ENCODE data around the gene PCSK9. TPM values are rescaled to one million over a fixed set of nuclear protein-coding genes. Genes with fewer than 3 reads are reported as not detected.

The PCSK9 gene
- total RNA-seq = not detected

DNA sequence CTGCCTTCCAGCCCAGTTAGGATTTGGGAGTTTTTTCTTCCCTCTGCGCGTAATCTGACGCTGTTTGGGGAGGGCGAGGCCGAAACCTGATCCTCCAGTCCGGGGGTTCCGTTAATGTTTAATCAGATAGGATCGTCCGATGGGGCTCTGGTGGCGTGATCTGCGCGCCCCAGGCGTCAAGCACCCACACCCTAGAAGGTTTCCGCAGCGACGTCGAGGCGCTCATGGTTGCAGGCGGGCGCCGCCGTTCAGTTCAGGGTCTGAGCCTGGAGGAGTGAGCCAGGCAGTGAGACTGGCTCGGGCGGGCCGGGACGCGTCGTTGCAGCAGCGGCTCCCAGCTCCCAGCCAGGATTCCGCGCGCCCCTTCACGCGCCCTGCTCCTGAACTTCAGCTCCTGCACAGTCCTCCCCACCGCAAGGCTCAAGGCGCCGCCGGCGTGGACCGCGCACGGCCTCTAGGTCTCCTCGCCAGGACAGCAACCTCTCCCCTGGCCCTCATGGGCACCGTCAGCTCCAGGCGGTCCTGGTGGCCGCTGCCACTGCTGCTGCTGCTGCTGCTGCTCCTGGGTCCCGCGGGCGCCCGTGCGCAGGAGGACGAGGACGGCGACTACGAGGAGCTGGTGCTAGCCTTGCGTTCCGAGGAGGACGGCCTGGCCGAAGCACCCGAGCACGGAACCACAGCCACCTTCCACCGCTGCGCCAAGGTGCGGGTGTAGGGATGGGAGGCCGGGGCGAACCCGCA, at the start of gene PCSK9:
Gene PCSK9 (plus strand): TSS at position 207 of the 741 bp plus-strand sequence. CDS start 290 bp downstream, at position 497.
- peaks cover 82% of the 10 kb centered on the region for H3K27me3 Mint-ChIP-seq
- no peak for DNase-seq
- H3K27ac Mint-ChIP-seq = no peak within 1 kb of the TSS
- peaks cover 3% of the 10 kb centered on the region for H3K4me1 Mint-ChIP-seq
- POLR2A ChIA-PET = no interaction called here
- H3K4me3 Mint-ChIP-seq = no peak within 1 kb of the TSS
- ATAC-seq (ENCODE audit: low read depth) = peak; percentile 40
- H3K9me3 Mint-ChIP-seq = no peaks in the 10 kb centered on the region
- no peaks in the 10 kb centered on the region for H3K36me3 Mint-ChIP-seq

DNA sequence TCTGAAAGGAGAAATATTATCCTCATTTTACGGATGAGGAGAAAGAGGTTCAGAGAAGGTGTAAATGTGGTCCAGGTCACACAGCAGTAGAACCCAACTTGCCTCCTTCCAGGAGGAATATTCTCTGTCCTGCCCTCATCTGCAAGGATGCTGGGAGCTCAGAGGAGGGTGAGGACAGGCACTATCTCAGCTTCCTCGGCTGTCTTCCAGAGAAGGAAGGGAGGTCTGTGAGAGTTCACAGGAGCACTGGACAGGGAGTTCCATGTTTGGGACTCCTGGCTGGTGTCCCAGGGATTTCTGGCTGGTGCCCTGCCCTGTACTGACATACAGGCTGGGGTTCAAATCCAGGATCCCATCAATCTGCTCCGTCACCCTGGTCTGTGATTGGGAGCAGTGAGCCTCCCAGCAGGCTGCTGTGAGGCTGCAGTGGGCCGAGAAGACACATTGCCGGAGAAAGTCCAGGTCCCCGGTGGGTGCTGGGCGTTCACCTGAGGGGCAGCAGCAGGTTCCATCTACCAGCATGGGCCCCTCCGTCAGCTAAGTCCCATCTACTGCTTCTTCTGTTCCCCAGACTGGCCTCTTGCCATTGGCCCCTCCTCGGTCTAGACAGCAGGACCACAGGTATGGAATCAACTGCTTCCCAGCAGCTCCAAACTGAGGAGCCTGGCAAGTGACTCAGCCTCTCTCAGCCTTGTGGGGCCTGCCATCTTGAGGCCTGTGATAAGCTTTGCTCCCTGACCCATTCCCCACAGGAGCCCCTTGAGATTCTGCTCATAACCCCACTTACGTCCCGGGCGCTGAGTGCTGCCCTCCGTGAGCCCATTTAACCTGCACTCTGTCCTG, 49.2 kb upstream of the PCSK9 start:
- POLR2A ChIA-PET = no interaction called here
- peaks cover 7% of the 10 kb centered on the region for H3K27me3 Mint-ChIP-seq
- no peak for ATAC-seq (ENCODE audit: low read depth)

GRCh38 chr1:54990916-54991315, 48.4 kb upstream of the PCSK9 start:
- H3K9me3 Mint-ChIP-seq = no peaks in the 10 kb centered on the region
- peaks cover 14% of the 10 kb centered on the region for H3K4me1 Mint-ChIP-seq
- DNase-seq (no peak), ATAC-seq (ENCODE audit: low read depth) (no peak)
- POLR2A ChIA-PET = no interaction called here
- H3K4me3 Mint-ChIP-seq = no peak overlapping the region
- H3K27ac Mint-ChIP-seq = no peak overlapping the region
- H3K36me3 Mint-ChIP-seq = no peaks in the 10 kb centered on the region
- peaks cover 13% of the 10 kb centered on the region for H3K27me3 Mint-ChIP-seq

More for the DNA sequence above, 49.2 kb upstream of the PCSK9 start:
- peaks cover 7% of the 10 kb centered on the region for H3K4me1 Mint-ChIP-seq
- no peak for DNase-seq
- H3K27ac Mint-ChIP-seq = no peak overlapping the region
- no peaks in the 10 kb centered on the region for H3K36me3 Mint-ChIP-seq
- H3K9me3 Mint-ChIP-seq = no peaks in the 10 kb centered on the region
- no peak overlapping the region for H3K4me3 Mint-ChIP-seq

- no peak overlapping the region for H3K4me3 Mint-ChIP-seq
- H3K4me1 Mint-ChIP-seq = peaks cover 24% of the 10 kb centered on the region
- POLR2A ChIA-PET = no interaction called here
- ATAC-seq (ENCODE audit: low read depth) (no peak), DNase-seq (no peak)
- H3K9me3 Mint-ChIP-seq = no peaks in the 10 kb centered on the region
- no peaks in the 10 kb centered on the region for H3K36me3 Mint-ChIP-seq
- peaks cover 22% of the 10 kb centered on the region for H3K27me3 Mint-ChIP-seq
- no peak overlapping the region for H3K27ac Mint-ChIP-seq
Observed at GRCh38 chr1:54991939-54992338, 47.4 kb upstream of the PCSK9 start.

DNA sequence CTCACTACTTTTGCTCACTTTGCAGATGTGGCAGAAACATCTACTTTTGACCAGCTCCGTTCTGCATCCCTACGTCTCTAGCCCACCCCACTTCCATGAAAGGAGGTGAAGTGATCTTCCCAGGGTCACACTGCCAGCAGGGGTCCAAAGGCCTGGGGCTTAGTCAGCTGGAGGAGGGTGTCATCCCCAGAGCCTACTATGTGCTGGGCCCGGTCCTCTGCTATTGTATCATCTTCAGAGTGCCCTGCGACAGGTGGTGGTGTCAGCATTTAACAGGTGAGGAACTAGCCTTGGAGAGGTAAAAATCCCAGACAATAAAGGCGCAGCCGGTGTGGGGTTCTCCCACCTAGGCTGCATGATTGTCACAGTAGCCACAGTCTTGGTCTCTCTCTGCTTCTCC, 46.2 kb upstream of the PCSK9 start:
- ATAC-seq (ENCODE audit: low read depth) (no peak), DNase-seq (no peak)
- no peaks in the 10 kb centered on the region for H3K36me3 Mint-ChIP-seq
- H3K4me1 Mint-ChIP-seq = peaks cover 26% of the 10 kb centered on the region
- H3K27me3 Mint-ChIP-seq = peaks cover 32% of the 10 kb centered on the region
- POLR2A ChIA-PET = no interaction called here
- no peak overlapping the region for H3K4me3 Mint-ChIP-seq
- no peak overlapping the region for H3K27ac Mint-ChIP-seq
- H3K9me3 Mint-ChIP-seq = no peaks in the 10 kb centered on the region

DNA sequence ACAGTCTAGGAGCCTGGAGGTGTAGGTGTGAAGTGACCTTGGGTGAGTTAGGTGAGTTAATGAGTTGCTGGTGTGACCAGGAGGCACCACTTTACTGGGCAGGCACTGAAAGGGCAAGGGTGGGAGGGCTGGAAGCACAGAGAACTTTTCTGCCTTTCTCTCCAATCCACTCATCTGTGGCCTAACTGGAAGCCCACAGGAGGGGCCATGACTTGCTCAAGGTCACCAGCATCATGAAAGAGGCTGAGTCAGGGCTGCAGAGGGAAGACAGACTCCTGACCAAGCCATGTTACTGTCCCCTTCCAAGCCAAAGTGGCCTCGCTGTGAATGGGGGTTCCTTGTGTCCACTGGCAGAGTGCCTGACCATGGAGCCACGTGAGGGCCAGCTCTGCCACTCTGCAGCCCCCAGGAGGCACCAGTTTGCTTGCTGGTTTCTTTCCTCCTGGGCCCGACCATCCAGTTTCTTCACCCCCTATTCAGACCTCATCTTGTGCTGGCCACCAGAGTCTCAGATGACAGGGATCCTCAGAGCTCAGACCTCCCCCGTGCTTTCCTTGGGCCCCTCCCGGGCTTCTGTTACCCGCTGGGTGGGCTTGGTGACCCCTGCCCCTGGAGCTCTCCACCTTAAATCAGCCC, 44.9 kb upstream of the PCSK9 start:
- Mint-ChIP-seq H3K4me3 (no peak overlapping the region), H3K9me3 (no peaks in the 10 kb centered on the region), H3K36me3 (no peaks in the 10 kb centered on the region), H3K4me1 (peaks cover 26% of the 10 kb centered on the region), H3K27ac (peak overlapping the region; percentile 79), H3K27me3 (peaks cover 39% of the 10 kb centered on the region)
- DNase-seq (no peak), ATAC-seq (ENCODE audit: low read depth) (no peak)
- POLR2A ChIA-PET = no interaction called here

- Mint-ChIP-seq H3K4me3 (peak overlapping the region; percentile 62), H3K9me3 (no peaks in the 10 kb centered on the region), H3K4me1 (peaks cover 26% of the 10 kb centered on the region), H3K36me3 (no peaks in the 10 kb centered on the region), H3K27ac (peak overlapping the region; percentile 79), H3K27me3 (peaks cover 44% of the 10 kb centered on the region)
- no peak for ATAC-seq (ENCODE audit: low read depth)
- DNase-seq = no peak
- POLR2A ChIA-PET = interaction anchor here (0.8 to 1.6 kb wide), 2 partner anchors 44 to 50 kb away, joined by 4 to 12 read pairs; no protein-coding TSS in a partner anchor
Observed at GRCh38 chr1:54995013-54995760, 44.2 kb upstream of the PCSK9 start.

DNA sequence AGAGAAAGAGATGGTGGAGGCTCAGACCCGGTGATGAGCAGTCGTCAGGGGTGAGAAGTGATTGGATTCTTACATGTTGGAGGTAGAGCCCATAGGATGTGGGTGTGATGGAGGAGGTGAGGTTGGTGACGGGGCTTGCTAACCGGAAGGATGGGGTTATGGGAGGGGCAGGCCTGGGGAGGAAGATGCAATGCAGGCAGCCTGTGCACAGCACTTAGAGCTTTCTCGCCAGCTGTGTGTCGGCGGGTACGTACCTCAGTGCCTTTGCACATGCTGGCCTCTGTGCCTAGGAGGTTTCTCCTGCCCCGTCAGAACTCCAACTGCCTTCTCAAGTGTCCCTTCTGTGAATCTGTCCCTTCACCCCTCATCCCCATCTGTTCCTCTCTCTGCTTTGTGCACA, 43.5 kb upstream of the PCSK9 start:
- Mint-ChIP-seq H3K9me3 (no peaks in the 10 kb centered on the region), H3K27ac (peak overlapping the region; percentile 79), H3K27me3 (peaks cover 44% of the 10 kb centered on the region), H3K36me3 (no peaks in the 10 kb centered on the region), H3K4me3 (peak overlapping the region; percentile 62), H3K4me1 (peaks cover 26% of the 10 kb centered on the region)
- POLR2A ChIA-PET = interaction anchor here (0.8 to 1.6 kb wide), 2 partner anchors 45 to 51 kb away, joined by 4 to 12 read pairs; no protein-coding TSS in a partner anchor
- DNase-seq = peak; percentile 60
- peak; percentile 87 for ATAC-seq (ENCODE audit: low read depth)

- peaks cover 26% of the 10 kb centered on the region for H3K4me1 Mint-ChIP-seq
- H3K9me3 Mint-ChIP-seq = no peaks in the 10 kb centered on the region
- POLR2A ChIA-PET = interaction anchor here (0.5 to 1.6 kb wide), 4 partner anchors 46 to 52 kb away, joined by 4 to 12 read pairs (median 5); no protein-coding TSS in a partner anchor
- peak overlapping the region; percentile 79 for H3K27ac Mint-ChIP-seq
- peaks cover 44% of the 10 kb centered on the region for H3K27me3 Mint-ChIP-seq
- H3K36me3 Mint-ChIP-seq = no peaks in the 10 kb centered on the region
- H3K4me3 Mint-ChIP-seq = peak overlapping the region; percentile 62
- peak; percentile 73 for ATAC-seq (ENCODE audit: low read depth)
- peak; percentile 90 for DNase-seq
Observed at GRCh38 chr1:54996359-54996868, 42.9 kb upstream of the PCSK9 start.

DNA sequence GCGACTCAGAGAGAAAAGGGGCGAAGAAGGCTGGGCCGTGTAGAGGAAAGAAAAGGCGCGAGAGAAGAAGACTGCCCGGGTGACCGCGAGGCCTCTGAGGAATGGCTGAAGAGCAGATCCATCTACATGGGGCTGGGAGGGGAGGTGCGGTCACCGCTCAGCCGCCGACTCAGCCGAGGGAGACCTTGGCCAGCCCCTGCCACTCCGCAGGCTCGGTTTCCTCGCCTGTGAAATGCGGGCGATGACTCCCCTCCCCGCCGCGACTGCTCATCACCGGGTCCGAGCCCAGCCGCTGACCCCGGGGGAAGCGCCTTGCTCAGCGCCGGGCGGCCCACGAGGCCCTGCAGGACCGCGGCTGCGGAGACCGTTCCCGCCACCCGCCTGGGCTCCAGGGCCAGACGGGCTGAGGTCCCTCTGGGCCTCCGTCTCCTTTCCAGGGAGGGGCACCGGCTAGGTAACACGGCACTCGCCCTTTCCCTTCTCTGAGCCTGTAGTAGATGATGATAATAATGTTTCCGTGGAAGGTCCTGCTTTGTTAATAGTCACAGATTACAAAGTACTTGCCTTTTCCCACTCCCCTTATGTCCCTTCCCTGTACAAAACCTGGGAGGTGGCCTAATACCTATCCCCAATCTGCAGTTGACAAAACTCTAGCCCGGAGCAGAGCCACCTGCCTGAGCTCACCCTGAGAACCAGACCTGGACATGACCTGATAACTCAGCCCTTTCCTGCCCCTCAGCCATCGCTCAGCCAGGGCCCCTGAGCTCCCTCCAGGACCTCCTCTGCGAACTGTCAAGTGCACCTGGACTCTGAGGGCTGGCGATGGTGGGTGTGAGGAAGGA, 42.3 kb upstream of the PCSK9 start:
- Mint-ChIP-seq H3K4me3 (peak overlapping the region; percentile 62), H3K27me3 (peaks cover 44% of the 10 kb centered on the region), H3K36me3 (no peaks in the 10 kb centered on the region), H3K9me3 (no peaks in the 10 kb centered on the region), H3K27ac (no peak overlapping the region), H3K4me1 (peaks cover 26% of the 10 kb centered on the region)
- DNase-seq (no peak), ATAC-seq (ENCODE audit: low read depth) (no peak)
- POLR2A ChIA-PET = interaction anchor here (1.3 to 1.6 kb wide), 2 partner anchors 46 to 52 kb away, joined by 4 to 12 read pairs; no protein-coding TSS in a partner anchor

DNA sequence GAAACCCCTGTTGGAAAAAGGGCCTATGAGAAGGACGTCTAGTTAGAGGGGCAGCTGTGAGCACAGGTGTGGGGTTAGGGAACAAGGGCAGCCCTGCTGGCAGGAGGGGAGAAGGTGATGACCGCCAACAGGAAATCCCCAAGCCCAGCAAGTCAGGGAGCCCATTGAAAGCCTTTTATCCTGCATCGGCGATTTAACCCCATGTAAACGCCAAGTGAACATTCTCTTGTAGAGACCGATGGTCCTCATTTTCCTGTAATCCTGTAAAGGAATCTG, 41.7 kb upstream of the PCSK9 start:
- Mint-ChIP-seq H3K9me3 (no peaks in the 10 kb centered on the region), H3K27ac (no peak overlapping the region), H3K27me3 (peaks cover 44% of the 10 kb centered on the region), H3K4me3 (no peak overlapping the region), H3K4me1 (peaks cover 26% of the 10 kb centered on the region), H3K36me3 (no peaks in the 10 kb centered on the region)
- DNase-seq (no peak), ATAC-seq (ENCODE audit: low read depth) (no peak)
- POLR2A ChIA-PET = interaction anchor here (1.3 kb wide), 1 partner anchor 53 kb away, joined by 4 read pairs; no protein-coding TSS in a partner anchor

- H3K4me1 Mint-ChIP-seq = peaks cover 26% of the 10 kb centered on the region
- H3K36me3 Mint-ChIP-seq = no peaks in the 10 kb centered on the region
- H3K4me3 Mint-ChIP-seq = no peak overlapping the region
- no peak for DNase-seq
- no peaks in the 10 kb centered on the region for H3K9me3 Mint-ChIP-seq
- ATAC-seq (ENCODE audit: low read depth) = no peak
- H3K27me3 Mint-ChIP-seq = peaks cover 44% of the 10 kb centered on the region
- no peak overlapping the region for H3K27ac Mint-ChIP-seq
- POLR2A ChIA-PET = no interaction called here
Observed at GRCh38 chr1:54998100-54998499, 41.2 kb upstream of the PCSK9 start.

Measured in activated naive CD8-positive, alpha-beta T cell treated with anti-CD3 and anti-CD28 coated beads, Interleukin-2, amount 10 ng/mL, durations not matched to agents 7 days and 5 days (primary cell).